Activated CD8-positive, alpha-beta memory T cell treated with anti-CD3 and anti-CD28 coated beads, Interleukin-2, amount 50 U/mL, for 1 hour (primary cell): ENCODE measurements around the gene SEC14L5.
"Not testable (repeated sequence)": the region's sequence is repeated elsewhere in the genome, so short reads cannot be mapped to it uniquely, and the experiment has no call there.

ENCODE experiments used
- DNase-seq: peaks from one replicate; pipeline ENCODE4 v3.0.0-alpha.2; 2020; ENCODE audit errors: extremely low read depth

SEC14L5 gene

DNA sequence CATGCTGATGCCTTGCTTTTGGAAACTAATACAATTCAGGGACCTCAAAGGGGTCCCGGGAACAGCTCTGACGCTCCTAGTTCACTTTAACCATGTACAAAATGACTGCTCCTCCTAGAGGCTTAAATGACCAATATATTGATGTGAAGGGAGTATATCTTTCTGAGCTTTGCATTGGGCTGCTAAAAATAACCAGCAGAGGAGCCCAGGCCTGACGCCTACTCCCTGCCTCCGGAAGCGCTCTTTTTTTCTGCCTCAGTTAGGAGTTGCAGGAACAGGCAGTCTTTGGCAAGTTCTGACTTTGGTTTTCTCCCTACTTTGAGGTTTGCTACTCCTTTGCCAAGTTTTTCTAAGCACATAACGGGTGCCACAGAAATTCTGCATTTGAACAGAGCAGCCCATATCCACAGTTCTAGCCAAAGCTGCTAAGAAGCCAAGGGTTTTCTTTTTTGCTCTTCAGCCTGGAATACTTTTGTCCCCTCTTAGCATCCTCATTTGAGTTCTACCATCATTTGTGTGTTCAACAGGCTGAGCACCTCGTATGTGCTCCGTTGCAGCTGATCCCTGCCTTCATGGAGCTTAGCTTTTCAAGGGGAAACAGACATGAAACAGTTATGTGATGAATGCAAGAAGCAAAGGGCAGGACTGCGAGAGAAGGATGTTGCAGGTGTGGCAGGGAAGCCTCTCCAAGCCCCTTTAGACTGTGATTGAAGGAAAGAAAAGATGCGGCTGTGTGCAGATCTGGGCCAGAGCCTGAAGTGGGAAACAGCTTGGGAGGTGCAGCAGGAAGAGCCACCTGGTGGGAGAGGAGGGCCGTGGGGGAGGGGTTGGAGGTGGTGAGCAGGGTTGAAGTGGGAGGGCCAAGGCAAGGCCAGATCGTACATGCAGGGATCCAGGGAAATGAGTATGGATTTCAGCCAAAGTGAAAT is 78.4 kb downstream of the SEC14L5 start:
- DNase-seq, result no peak

DNA sequence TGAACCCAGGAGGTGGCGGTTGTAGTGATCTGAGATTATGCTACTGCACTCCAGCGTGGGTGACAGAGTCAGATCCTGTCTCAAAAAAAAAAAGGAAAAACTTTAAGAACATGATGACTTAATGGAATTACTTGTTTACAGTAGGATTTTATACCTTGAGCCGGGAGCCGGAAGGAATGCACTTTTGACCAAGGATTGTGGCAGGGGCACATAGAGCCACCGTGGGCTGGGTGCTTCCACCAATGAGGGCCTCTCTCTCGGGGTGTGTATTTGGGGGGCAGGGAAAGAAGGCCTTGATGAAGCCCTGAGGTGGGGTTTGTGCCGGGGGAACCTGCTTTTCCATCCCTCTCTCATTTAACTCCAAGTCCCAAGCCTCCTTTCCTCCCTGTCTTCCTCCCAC is 82.3 kb downstream of the SEC14L5 start:
- DNase-seq, result no peak

GRCh38 chr16:5041600-5042133 is 83.5 kb downstream of the SEC14L5 start:
- no peak for DNase-seq

DNA sequence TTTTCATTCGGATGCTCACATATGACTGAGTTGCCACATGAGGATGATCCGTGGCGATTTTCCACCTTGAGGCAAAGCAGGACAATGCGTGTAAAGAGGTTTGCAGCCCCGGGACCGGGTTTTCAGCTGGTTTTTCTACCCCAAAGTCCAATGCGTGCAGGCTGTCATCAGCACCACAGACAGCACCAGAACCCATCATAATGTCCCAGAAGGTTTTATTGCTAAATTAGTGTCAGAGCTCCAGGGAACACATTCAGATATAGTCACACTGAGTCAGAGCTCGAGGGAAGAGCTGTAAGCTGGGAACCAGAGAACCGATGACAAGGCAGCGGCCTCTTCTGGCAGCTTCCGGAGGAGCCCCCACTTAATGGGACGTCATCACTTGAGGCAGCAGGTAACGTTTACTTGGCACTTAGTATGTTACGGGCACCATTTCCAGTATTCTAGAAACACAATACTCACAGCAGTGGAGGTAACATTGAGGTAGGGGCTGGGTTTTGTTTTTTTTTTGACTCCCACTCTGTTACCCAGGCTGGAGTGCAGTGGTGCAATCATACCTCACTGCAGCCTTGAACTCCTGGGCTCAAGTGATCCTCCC is 84.5 kb downstream of the SEC14L5 start:
- DNase-seq, result no peak

- no peak for DNase-seq
Measured at GRCh38 chr16:5044011-5044540, 85.9 kb downstream of the SEC14L5 start.

DNA sequence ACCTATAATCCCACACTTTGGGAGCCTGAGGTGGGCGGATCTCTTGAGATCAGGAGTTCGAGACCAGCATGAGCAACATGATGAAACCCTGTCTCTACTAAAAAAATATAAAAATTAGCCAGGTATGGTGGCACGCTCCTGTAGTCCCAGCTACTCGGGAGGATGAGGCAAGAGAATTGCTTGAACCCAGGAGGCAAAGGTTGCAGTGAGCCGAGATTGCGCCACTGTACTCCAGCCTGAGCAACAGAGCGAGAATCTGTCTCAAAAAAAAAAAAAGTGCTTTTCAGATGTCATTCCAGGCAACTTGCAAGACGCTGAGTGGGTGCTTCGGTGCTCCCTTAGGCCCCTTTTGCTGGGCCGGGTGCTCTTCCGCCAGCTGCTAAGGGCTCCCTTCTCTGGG is 86.5 kb downstream of the SEC14L5 start:
- DNase-seq, result not testable (repeated sequence)

GRCh38 chr16:5045499-5046115 is 87.5 kb downstream of the SEC14L5 start:
- DNase-seq, result no peak

GRCh38 chr16:5046914-5047313 is 88.8 kb downstream of the SEC14L5 start:
- DNase-seq, result no peak

- DNase-seq, result no peak
Measured at GRCh38 chr16:5054876-5055865, 97.0 kb downstream of the SEC14L5 start.

DNA sequence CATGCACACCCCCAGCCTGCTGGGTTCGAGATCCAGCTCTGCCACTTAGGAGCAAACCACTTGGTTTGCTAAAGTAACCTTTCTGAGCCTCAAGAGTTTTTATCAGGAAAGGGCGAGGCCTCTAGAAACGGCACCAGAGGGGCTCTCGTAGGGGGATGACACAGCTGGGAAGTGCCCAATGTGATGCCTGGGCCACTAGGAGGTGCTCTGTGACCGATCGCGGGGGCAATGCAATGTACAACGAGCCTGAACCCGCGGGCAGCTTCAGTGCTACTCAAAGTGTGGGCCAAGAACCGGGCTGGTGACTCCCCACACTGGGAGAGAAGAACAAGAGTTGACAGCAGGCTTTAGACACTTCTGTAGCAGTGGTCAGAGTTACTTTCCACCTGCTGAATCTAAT is 98.2 kb downstream of the SEC14L5 start:
- no peak for DNase-seq

DNA sequence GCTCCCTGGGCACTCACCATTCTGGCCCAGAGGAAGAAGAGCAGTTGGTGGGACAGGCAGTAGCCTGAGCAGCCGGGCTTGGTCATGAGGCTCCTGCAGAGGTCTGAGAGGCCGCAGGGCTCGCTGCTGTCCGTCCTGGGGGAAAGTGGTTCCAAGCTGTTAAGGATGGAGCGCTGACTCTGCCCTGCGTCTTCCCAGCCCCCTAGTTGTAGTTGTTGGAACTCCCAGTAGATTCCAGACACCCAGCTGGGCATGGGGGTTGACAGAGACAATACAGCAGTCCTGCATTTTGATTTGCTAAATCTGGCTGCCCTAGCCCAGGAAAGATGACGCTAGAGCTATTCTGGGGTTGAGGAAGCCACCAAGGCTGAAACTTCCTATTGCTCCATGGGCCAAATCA is 100.3 kb downstream of the SEC14L5 start:
- DNase-seq, result no peak

DNA sequence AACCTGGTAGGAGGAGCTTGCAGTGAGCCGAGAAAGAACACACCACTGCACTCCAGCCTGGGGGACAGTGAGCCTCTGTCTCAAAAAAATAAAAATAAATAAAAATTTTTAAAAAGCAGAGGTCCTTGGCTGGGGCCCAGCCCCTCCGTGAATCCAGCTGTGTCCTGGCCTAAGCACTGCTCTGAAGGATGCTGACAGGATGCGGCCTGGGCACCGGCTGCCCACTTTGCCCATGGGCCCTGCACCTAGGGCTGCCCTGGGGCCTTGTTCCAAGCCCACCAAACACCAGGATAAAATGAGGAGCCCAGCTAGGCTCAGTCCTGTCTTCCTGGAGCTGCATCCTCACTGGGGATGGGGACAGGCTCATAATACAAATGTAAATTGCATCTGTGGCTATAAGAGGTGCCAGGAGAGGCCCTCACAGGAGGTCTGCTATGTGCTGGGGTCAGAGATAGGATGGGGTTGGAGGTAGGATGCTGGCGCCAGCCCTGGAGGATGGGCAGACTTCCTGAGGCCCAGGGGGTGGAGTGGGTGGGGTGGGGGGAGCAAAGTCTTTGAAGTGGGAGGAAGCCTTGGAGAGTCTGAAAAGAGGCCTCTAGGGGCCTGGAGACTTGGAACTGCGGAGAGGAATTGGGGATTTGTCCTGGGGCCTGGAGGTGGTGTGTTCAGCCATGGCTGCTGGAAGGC is 101.4 kb downstream of the SEC14L5 start:
- DNase-seq, result no peak

GRCh38 chr16:5060073-5060641 is 102.0 kb downstream of the SEC14L5 start:
- no peak for DNase-seq

DNA sequence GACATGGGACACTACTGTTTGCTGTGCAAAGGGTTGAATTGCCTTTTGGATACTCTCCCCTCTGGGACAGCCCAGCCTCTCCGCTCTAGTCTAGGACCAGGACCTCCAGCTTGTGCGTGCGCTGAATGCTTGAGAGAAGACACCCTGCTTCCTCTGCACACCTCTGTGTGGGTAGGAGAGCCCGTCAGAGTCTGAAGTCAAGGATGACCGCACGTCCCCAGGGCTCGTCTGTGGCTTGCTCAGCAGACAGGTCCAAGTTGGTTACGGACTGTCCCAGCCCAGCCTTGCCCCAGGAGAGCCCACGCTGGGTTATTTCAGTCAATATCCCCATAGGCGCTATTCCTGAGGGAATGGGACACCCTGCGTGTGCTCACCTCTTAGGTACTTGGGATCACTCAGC is 103.9 kb downstream of the SEC14L5 start:
- DNase-seq, result no peak

DNA sequence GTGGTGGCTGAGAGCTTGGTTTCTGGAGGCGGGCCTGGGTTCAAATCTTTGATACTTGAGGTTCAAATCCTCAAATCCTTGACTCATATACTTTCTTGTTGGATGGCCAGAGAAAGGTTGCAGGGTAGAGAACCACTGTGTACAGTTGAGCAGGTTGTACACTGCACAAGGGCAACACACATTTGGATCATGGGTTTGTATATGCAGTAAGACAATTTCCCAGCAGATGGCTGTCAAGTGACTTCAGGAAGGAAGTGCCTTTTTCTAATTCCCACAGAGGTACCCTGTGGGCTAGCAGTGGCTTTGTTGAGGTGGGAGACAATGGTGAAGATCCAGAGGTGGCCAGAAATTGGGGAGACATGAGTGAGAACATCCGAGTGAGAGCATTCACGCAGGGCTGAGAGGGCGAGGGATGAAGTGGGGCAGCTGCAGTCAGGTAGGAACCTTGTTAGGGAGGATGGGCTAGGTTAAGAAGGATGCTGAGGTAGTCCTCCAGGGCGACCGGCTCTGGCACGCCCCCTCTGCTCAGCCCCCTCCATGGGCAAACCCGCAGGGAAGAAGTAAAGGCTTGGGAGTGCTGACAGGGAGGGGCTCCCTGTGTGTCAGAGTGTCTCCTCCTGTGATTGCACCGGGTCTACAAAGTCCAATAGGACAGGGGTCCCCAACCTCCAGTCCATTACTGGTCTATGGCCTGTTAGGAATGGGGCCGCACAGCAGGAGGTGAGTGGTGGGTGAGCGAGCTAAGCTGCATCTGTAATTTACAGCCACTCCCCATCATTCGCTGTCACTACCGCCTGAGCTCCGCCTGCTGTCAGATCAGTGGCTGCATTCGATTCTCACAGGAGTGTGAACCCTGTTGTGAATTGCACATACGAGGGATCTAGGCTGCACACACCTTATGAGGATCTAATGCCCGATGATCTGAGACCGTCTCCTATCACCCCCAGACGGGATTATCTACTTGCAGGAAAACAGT is 104.9 kb downstream of the SEC14L5 start:
- no peak for DNase-seq

GRCh38 chr16:5064915-5065314 is 106.8 kb downstream of the SEC14L5 start:
- no peak for DNase-seq

DNA sequence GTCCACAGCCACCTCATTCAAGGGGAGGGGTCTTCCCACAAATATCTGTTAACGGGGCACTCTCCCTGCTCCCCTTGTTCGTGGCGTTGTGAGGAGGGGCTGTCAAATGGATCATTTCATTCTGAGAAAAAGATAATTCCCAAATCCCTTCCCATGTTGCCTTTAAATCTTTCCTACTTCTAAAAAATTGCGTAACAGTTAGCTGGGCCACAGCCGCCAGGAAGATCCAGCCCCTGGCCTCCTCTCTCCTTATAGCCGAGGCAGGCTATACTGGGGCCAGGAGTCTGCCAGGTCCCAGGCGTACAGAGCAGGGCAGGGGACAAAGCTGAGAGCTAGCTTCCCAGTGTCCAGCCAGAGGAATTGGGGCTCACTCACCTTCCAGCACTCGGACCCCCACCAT is 107.2 kb downstream of the SEC14L5 start:
- no peak for DNase-seq

DNA sequence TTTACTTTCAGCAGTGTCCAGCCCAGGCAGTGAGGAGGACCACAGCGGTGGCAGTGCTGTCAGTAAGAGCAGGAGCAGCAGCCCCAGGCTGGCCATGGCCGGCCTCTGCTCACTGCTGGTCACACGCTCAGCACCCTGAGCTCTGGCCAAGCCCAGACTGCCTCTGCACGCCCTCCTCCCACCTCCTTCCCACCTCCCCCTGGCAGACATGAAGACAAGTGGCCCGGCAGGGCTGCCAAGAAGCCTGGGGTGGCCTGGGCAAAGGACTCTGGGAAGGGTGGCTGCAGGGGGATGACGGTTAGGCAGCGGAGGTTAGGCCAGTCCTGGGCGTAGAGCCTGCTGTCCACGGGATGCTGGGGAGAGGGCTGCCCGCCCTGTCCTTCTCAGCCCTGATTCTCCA is 107.7 kb downstream of the SEC14L5 start, which contains the start of gene C16orf89:
C16orf89 (minus strand) TSS at position 144 of the 400 bp plus-strand sequence; CDS start at position 96, 48 bp downstream.
- DNase-seq, result no peak

- DNase-seq, result no peak
Measured at GRCh38 chr16:5066511-5066910, 108.4 kb downstream of the SEC14L5 start.
